NCI-H345 treated with DMSO at 0.1 percent for 48 hours (cell line): ENCODE measurements around the gene MCUR1.
A peak's percentile ranks its signal among the peaks of the same experiment; 100 is the strongest.
"Not testable (repeated sequence)": the region's sequence is repeated elsewhere in the genome, so short reads cannot be mapped to it uniquely, and the experiment has no call there.

Experiments
- DNase-seq: peaks from one replicate; lab custom pipeline; 2025; ENCODE audit not compliant: unreplicated experiment; lab: John Stamatoyannopoulos, UW

MCUR1 gene, protein sequence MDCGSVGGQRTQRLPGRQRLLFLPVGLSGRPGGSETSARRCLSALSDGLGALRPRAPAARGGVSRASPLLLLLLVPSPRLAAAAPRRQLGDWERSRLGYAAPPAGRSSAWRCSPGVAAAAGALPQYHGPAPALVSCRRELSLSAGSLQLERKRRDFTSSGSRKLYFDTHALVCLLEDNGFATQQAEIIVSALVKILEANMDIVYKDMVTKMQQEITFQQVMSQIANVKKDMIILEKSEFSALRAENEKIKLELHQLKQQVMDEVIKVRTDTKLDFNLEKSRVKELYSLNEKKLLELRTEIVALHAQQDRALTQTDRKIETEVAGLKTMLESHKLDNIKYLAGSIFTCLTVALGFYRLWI

DNA sequence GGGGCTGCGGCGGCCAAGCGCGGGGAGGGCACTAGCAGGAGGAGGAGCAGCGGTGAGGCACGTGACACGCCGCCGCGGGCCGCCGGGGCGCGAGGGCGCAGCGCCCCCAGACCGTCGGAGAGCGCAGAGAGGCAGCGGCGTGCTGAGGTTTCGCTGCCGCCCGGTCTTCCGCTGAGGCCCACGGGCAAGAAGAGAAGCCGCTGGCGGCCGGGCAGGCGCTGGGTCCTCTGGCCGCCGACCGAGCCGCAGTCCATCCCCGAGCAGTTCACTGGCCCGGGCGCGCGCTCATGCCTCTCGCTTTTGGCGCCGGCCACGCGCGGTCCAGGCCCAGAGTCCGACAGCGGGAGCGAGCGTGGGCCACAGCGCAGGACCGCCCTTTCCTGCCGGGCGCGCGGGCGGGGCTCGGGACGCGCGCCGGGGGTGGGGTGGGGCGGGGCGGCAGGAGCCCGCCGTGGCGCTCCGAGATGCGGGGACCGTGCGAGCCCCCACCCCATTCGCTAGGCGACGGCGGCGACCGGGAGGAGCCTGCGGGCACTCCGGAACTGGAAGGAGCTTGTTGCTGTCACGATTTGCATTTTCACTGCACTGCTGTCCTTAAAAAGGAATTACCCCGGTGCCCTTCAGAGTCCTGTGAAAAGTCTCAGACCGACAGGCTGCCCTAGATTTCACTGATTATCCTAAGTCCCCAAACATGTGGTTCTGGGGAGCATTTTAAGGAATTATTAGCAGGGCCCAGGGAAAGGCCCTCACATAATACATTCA, at the start of gene MCUR1:
TSS of gene MCUR1 (minus strand) at position 382 of the 762 bp plus-strand sequence. CDS start at position 254, 128 bp downstream.
- peak; percentile 40 for DNase-seq

DNA sequence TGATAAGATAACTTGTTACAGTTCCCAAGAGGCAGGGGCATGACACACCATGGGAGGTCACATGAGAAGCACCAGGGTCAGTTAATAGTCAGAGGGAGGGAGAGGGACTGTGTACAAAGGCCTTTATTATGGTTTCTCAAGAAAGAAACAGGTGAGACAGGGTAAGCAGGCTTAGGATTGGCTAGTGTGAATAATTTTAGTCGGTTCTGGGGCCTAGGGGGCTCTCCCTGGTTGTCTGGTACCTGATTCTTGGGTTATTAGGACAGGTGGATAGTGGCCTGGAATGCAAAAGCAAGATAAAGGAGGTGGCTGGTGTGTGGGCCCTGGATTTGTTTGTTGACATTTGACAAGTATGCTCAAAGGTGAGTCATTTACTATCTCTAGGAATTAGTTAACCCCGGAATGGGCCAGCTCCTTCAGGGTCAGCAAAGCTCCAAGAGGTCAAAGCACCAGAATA, 49.4 kb upstream of the MCUR1 start:
- DNase-seq = no peak

DNA sequence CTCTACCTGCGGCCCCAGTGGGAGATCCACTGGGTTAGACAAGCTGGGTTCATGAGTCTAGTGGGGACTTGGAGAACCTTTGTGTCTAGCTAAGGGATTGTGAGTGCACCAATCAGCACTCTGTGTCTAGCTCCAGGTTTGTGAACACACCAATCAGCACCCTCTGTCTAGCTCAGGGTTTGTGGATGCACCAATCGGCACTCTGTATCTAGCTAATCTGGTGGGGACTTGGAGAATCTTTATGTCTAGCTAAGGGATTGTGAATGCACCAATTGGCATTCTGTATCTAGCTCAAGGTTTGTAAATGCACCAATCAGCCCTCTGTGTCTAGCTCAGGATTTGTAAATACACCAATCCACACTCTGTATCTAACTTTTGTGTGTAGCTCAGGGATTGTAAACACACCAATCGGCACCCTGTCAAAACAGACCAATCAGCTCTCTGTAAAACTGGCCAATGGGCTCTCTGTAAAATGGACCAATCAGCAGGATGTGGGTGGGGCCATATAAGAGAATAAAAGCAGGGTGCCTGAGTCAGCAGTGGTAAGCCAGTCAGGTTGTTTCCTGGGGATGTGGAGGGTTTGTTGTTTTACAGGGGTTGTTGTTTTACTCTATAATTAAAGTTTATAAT, 46.3 kb upstream of the MCUR1 start:
- not testable (repeated sequence) for DNase-seq

DNA sequence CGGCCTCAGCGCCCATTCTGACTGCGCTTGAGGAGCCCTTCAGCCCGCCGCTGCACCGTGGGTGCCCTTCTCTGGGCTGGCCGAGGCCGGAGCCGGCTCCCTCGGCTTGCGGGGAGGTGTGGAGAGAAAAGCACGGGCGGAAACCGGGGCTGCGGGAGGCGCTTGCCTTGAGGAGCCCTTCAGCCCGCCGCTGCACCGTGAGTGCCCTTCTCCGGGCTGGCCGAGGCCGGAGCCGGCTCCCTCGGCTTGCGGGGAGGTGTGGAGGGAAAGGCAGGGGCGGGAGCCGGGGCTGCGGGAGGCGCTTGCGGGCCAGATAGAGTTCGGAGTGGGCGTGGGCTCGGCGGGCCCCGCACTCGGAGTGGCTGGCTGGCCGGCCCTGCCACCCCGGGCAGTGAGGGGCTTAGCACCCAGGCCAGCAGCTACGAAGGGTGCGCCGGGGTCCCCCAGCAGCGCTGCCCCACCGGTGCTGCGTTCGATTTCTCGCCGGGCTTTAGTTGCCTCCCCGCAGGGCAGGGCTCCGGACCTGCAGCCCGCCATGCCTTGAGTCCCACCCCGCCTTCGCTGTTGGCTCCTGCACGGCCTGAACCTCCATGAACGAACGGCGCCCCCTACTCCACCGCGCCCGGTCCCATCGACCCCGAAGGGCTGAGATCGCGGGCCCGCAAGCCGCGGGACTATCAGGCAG, 45.7 kb upstream of the MCUR1 start:
- DNase-seq = no peak

DNA sequence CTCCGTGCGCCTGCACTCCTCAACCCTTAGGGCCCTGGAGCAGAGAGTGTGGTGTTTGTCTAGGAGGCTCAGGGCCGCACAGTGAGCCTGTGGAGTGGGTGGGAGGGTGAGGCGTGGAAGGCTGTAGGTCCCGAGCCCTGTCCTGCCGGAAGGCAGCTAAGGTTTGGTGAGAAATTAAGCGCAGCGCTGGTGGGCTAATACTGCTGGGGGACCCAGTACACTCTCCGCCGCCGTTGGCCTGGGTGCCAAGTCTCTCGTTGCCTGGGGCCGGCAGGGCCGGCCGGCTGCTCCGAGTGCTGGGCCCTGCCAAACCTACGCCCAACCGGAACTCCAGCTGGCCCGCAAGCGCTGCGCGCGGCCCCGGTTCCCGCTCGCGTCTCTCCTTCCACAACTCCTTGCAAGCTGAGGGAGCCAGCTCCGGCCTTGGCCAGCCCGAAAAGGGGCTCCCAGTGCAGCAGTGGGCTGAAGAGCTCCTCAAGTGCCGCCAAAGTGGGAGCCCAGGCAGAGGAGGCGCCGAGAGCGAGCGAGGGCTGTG, 40.4 kb upstream of the MCUR1 start:
- no peak for DNase-seq

DNA sequence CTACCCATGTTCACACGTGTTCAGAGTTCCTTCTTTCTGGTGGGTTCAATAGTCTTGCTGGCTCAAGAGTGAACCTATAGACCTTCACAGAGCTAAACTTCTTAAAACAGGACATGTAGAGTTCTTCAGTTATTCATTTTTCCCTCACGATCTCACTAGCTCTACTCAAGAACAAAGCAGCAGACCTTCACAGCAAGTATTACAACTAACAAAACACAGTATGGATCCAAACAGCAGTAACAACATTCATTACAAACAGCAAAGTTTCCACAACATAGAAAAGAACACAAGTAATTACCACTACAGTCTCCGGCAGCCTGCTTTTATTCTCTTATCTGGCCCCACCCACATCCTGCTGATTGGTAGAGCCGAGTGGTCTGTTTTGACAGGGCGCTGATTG, 39.5 kb upstream of the MCUR1 start:
- DNase-seq = no peak

DNA sequence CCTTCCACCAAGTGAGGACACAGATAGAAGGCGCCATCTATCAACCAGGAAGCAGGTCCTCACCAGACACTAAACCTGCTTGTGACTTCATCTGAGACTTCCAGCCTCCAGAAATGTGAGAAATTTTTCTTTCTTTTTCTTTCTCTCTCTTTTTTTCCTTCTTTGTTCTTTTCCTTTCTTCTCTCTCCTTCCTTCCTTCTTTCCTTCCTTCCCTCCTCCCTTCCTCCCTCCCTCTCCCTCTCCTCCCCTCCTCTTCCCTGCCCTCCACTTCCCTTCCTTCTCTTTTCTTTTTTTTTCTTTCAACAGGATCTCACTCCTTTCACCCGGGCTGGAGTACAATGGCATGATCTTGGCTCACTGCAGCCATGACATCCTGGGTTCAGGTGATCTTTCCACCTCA, 37.4 kb upstream of the MCUR1 start:
- DNase-seq = no peak

DNA sequence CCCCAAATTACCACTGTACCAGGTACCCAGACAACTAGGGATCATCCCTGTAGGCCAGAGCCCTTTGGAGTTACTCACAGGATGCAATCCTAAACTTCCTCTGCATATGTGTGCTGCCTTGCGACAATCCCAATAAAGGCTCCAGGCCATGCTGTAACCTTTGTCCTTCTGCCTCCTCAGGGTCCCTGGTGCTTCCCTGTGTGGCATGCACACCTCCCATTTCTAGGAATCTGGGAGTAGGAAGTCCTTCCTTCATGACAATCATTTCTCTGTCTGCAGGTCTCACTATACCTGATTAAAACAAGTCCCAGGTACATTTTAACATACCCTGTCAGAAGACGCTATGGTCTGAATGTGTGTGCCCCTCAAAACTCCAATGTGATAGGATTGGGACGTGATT, 37.0 kb upstream of the MCUR1 start:
- no peak for DNase-seq

DNA sequence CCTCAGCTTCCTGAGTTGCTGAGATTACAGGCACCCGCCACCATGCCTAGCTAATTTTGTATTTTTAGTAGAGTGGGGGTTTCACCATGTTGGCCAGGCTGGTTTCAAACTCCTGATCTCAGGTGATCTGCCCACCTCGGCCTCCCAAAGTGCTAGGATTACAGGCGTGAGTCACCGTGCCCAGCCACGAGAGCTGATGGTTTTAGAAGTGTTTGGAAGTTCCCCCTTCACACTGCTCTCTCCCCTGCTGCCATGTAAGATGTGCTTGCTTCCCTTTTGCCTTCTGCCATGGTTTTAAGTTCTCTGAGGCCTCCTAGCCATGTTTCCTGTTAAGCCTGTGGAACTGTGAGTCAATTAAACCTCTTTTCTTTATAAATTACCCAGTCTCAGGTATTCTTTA, 36.3 kb upstream of the MCUR1 start:
- DNase-seq = not testable (repeated sequence)

DNA sequence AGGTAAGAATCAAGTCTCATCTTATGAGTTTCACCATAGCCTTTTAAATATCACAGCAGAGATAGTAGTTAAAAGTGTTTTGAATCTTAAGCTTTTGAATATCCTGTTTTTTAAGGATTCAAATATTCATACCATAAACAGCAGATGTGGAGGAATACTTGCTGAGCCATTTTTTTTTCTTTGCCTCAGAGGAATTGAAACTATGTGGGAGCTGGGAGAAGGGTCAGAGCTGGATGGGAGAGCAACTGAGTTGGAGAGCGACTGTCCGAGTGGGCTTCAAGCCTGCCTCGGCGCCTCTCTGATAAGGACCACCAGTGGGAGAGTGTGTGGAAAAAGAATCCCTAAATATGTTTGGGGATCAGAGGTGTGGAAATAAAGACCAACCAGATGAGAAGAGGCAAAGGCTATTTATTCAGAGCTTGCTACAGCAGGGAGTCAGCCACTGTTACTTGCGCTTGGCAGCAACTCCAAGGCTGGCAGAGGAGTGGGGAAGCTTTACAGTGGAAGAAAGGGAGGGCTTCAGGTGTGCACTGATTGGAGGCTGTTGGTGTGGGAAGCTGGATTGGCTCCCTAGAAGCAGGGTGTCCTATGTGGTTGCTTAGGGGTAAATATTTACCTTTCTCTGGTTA, 34.3 kb upstream of the MCUR1 start:
- no peak for DNase-seq

DNA sequence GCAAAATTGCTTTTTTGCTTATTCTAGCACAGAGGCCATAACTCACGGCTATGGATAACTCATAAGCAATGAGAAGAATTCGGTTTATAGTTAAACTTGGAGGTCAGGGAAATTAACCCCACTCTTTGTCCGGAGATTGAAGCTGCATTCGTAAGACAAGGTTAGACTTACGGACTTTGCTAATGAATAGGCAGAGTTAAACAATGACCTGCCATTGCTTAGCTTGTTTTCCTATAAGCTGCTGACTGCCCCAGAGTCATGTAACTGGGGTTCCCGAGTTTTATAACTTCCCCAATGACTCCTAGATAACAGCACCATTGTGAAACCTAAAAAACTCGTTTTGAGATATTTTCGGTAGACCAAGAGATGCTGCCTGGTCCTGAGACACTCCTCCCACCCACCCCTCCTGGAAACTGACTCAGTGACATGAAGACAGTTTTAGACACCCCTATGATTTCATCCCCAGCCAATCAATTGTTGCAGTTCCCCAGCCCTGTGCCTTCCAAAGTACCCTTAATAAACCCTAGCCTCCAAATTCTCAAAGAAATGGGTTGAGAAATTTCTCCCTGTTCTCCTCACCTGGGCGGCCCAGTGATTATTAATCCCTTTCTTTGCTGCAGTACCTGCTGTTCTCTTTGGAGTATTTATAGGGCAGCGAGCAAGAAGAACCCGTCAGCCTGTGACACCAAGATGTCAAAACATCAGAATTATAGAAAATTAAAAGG, 33.1 kb upstream of the MCUR1 start:
- DNase-seq = no peak

DNA sequence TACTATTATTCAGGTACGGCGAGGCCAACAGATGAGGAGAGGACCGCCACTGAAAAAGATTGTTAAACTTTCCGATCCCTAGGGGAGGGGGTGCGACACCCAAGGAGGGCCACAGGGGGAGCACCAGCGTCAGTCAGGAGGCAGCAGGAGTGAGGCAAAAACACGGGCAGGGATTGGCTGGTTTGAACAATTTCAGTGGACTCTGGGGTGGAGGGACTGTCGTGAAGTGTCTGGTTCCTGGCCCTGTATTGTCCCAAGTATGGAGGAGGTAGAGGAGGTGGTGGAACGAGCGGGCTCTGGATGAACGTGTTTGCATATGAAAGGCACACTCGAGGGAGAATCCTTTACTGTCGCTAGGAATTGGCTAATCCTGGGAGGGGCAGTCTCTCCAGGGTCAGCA, 32.5 kb upstream of the MCUR1 start:
- no peak for DNase-seq

DNA sequence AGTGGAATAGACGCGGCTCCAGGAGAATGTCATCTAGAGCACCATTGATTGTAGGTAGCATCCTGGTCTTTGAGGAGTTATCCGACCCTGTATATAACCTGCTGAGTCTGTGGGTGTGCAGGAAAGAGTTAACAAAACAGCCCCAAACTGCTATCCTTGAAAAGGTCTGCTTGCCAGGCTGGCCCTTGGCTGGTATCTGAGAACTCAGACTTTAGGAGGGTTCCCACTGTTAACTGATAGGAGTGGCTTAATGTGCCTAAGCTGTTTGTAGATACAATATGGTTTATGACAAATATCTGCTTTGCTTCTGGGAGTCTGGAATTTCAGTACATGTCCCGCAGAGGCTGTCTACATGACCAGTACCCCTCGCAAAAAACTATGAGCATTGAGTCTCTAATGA, 27.6 kb upstream of the MCUR1 start:
- DNase-seq = no peak

DNA sequence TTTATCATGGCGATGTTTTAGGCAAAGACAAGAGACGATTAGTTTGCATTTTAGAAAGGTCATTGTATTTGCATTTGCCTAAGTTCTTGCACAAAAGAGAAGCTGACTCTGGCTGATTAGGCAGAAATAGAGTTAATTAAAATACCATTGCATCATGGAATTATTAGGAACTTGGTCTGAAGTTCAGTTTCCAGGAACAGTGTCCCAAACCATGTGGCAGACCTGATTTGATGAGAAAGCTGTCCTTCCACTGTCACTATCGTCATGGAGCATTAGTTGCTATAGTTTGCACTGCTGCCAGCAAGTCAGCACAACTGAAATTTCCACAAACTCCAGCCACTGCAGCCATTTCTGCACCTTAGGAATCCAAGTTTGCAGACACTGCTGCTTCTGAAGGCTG, 24.3 kb upstream of the MCUR1 start:
- DNase-seq = no peak

DNA sequence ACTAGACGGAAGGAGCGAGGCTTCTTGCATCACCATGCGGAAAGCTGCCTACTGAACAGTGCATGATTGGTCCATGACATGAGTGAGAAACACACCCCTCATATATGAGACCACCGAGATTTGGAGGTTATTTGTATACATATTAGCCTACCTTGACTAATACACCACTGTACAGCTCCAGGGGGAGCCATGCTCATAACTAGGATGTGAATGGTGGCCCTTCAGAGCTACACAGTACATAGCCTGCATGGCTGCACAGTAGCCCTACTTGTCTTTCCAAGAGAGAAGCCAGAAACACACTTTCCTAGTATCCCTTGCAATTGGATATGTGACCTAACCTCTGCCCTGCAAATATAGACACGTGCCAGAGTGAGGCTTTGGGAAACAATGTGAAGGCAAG, 21.8 kb upstream of the MCUR1 start:
- DNase-seq = no peak

DNA sequence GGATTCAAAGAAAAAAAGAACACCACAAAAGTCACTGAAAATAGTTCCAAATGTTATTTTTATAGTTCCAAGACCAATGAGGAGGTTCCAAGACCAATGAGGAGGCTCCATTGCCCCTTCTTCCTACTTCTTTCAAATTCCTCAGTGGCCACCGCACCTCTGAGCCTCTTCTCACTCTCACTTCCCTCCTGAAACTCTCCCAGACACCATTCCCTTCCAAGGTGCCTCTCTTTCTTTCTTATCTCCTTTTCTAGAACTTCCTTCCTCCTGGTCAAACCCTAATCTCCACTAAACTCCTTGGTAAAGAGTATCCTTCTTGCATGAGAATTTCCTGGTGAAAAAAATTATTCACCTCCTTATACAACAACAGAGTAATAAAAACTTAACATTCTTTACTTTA, 20.4 kb upstream of the MCUR1 start:
- no peak for DNase-seq

DNA sequence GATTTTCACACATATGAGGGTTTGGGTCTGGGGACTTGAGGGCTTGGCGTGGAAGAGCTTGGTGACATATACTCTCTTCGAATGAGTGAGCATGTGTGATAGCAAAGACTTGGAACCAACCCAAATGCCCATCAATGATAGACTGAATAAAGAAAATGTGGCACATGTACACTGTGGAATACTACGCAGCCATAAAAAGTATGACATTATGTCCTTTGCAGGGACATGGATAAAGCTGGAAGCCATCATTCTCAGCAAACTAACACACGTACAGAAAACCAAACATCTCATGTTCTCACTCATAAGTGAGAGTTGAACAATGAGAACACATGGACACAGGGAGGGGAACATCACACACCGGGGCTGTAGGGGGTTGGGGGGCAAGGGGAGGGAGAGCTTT, 19.7 kb upstream of the MCUR1 start:
- not testable (repeated sequence) for DNase-seq

DNA sequence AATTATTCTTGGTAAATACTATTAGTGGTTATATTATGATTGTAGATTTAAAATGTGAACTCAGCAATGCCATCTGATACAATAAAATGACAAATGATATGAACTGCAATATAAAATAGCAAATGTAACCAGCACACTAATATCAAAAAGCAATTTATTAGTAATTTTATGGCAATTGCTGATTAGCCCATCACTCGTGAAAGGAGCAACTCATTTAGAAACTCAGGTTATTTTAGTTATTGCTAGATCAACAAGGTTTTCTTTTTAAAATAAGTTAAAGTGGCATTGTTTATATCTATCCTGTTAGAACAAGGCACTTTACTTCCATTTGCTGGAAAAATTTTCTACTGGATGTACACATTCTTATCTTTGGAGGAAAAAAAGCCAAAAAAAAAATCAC, 18.4 kb upstream of the MCUR1 start:
- DNase-seq = no peak

DNA sequence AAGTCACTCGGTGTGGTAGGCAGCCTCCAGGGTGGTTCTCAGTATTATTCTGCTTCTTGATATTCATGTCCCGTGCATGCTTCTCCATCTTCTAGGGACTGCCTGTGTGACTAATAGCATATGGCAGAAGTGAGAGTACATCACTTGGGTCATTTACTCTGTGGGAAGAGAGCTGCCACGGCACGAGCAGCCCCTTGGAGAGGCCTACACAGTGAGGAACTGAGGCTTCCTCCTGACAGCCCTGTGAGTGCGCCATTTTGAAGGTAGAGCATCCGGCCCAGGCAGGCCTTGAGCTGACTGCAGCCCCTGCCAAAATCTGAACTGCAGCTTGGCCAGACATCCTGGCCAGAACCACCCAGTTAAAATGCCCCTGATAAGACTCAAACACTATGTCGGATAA, 17.3 kb upstream of the MCUR1 start:
- DNase-seq = no peak

DNA sequence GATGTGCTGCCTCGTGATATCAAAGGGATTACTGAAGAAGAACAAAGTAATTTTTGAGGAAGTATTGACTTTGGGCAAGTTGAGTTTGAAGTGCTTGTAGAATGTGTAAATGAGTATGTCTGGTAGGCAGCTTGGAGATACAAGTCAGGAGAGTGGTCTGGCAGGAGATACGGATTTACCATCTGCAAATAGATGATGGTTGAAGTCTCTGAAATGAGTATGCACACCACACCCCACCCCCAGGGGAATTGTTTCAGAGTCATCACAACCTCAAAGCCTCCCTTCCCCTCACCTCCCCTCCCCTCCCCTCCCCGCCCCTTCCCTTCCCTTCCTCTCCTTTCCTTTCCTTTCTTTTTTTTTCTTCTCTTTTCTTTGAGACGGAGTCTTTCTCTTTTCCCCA, 16.4 kb upstream of the MCUR1 start:
- no peak for DNase-seq
